ENCODE data around the gene PACS2. TPM values are rescaled to one million over a fixed set of nuclear protein-coding genes. Genes with fewer than 3 reads are reported as not detected.

The PACS2 gene
- total and polyA plus RNA-seq, 2 donors (not counting 1 experiment from before 2014, with no cell fraction given), result 65.6 to 70.7 TPM

GRCh38 chr14:105419195-105420091 lies 104.9 kb downstream of the PACS2 start, which contains the start of gene MTA1:
MTA1 (plus strand) TSS chr14:105419827; CDS start chr14:105420036, 209 bp downstream.
- H3K27ac ChIP-seq (ENCODE audit: low read length in 2 of 2), result peak within 1 kb of the TSS in 1 of 2 donors; percentile 44
- ChIA-PET POLR2A (no interaction called here), CTCF (no interaction called here)
- no peak for TF ChIP-seq EZH2 (IDR thresholded peaks at IDR 0.05; ENCODE audit: borderline replicate concordance, insufficient read depth, low read depth, low read length, poor library complexity, severe bottlenecking)
- TF ChIP-seq, protein P1, sequence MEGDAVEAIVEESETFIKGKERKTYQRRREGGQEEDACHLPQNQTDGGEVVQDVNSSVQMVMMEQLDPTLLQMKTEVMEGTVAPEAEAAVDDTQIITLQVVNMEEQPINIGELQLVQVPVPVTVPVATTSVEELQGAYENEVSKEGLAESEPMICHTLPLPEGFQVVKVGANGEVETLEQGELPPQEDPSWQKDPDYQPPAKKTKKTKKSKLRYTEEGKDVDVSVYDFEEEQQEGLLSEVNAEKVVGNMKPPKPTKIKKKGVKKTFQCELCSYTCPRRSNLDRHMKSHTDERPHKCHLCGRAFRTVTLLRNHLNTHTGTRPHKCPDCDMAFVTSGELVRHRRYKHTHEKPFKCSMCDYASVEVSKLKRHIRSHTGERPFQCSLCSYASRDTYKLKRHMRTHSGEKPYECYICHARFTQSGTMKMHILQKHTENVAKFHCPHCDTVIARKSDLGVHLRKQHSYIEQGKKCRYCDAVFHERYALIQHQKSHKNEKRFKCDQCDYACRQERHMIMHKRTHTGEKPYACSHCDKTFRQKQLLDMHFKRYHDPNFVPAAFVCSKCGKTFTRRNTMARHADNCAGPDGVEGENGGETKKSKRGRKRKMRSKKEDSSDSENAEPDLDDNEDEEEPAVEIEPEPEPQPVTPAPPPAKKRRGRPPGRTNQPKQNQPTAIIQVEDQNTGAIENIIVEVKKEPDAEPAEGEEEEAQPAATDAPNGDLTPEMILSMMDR (IDR thresholded peaks at IDR 0.05), result no peak
- DNase-seq (peak; percentile 70), ATAC-seq (ENCODE audit: low read depth) (peak; percentile 76)
- peak within 1 kb of the TSS; percentile 84 for H3K27ac Mint-ChIP-seq
- peak within 1 kb of the TSS; percentile 91 for H2AFZ ChIP-seq (ENCODE audit: insufficient read depth, low read depth, low read length, poor library complexity, severe bottlenecking)
- no peaks in the 10 kb centered on the region for H3K36me3 ChIP-seq (replicated peaks in 1 of 2; ENCODE audit: control extremely low read depth in 1 of 2, control insufficient read depth in 1 of 2, extremely low read depth in 1 of 2, insufficient read depth in 2 of 2, low read length in 1 of 2)
- intact Hi-C loops (cut with micrococcal nuclease), result loop anchor here (1.0 kb wide), 1 partner anchor 21 kb away; the partner anchor contains the start of gene TEX22
- no peaks in the 10 kb centered on the region for H3K27me3 Mint-ChIP-seq
- H3K79me2 ChIP-seq (ENCODE audit: control insufficient read depth, insufficient read depth, low read length), result peaks cover 45% of the 10 kb centered on the region
- peak within 1 kb of the TSS; percentile 91 for H3K4me2 ChIP-seq (replicated peaks; ENCODE audit: low read depth, low read length, poor library complexity, severe bottlenecking)
- peak within 1 kb of the TSS; percentile 74 for H3K9ac ChIP-seq (ENCODE audit: low read length)
- H3K9me3 ChIP-seq (ENCODE audit: control extremely low read depth in 1 of 3, control insufficient read depth in 2 of 3, insufficient read depth in 1 of 3, low read length in 2 of 3), result no peaks in the 10 kb centered on the region
- 7% methylated on average over 85 of the region's 96 CpGs for WGBS (ENCODE audit: insufficient coverage)
- no peaks in the 10 kb centered on the region for H3K9me3 Mint-ChIP-seq (ENCODE audit: insufficient read depth)
- peak within 1 kb of the TSS in 4 of 5 experiments; percentile 55 to 68 (median 65) for H3K4me3 ChIP-seq (ENCODE audit: control extremely low read depth in 1 of 5, extremely low read depth in 1 of 5, insufficient read depth in 1 of 5, low read depth in 2 of 5, low read length in 4 of 5)
- H3K4me1 ChIP-seq (ENCODE audit: control insufficient read depth in 2 of 2, insufficient read depth in 2 of 2, low read length in 2 of 2), result peaks cover 36 to 39% of the 10 kb centered on the region in 2 donors
- peaks cover 0 to 8% (median 3%) of the 10 kb centered on the region in 4 experiments for H3K27me3 ChIP-seq (replicated peaks in 1 of 4; ENCODE audit: control extremely low read depth in 1 of 4, control insufficient read depth in 3 of 4, insufficient read depth in 4 of 4, low read length in 3 of 4)
- H3K4me3 Mint-ChIP-seq, result peak within 1 kb of the TSS; percentile 85
- H4K20me1 ChIP-seq (ENCODE audit: control insufficient read depth, insufficient read depth, low read length, poor library complexity, severe bottlenecking), result peaks cover 27% of the 10 kb centered on the region
- H3K4me1 Mint-ChIP-seq, result peaks cover 40% of the 10 kb centered on the region
